ENCODE data around the gene RPL3. TPM values are rescaled to one million over a fixed set of nuclear protein-coding genes. Genes with fewer than 3 reads are reported as not detected.
A peak's percentile ranks its signal among the peaks of the same experiment; 100 is the strongest.

The RPL3 gene
- total RNA-seq, 2 experiments from 2014 or later, result 3,952 to 3,974 TPM

DNA sequence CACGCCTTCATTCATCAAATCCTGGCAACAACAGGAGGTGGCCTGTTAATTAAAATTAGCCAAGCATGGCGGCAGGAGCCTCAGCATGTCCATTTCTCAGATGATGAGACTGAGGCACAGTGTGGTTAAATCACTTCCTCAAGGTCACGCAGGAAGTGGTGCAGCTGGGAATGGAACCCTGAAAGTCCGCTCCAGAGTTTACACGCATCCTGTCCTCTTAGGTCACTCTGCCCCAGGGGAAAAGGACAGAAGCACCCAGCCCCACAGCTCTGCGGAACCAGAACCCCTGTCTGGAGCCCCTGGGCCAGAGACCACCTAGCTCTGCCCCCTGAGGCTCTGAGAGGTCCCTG is 19.6 kb downstream of the RPL3 start:
- Histone ChIP-seq H3K27ac (ENCODE audit: low read depth in 1 of 2, low read length in 2 of 2) (no peak overlapping the region), H3K27me3 (ENCODE audit: control insufficient read depth in 1 of 2, insufficient read depth in 2 of 2, low read length in 2 of 2) (peaks cover 7 to 10% of the 10 kb centered on the region in 2 experiments), H3K36me3 (ENCODE audit: insufficient read depth, low read length) (no peaks in the 10 kb centered on the region), H3K9me3 (ENCODE audit: control insufficient read depth in 1 of 2, insufficient read depth in 1 of 2, low read length in 2 of 2) (no peaks in the 10 kb centered on the region), H3K4me3 (ENCODE audit: low read length) (no peak overlapping the region), H3K4me1 (ENCODE audit: insufficient read depth, low read length) (peaks cover 17% of the 10 kb centered on the region)
- Mint-ChIP-seq H3K4me3 (no peak overlapping the region), H3K27ac (no peak overlapping the region), H3K9me3 (no peaks in the 10 kb centered on the region), H3K36me3 (ENCODE audit: low read depth) (no peaks in the 10 kb centered on the region), H3K27me3 (peaks cover 37% of the 10 kb centered on the region), H3K4me1 (ENCODE audit: low read depth) (no peaks in the 10 kb centered on the region)
- CTCF ChIA-PET, result no interaction called here
- TF ChIP-seq, protein P1, sequence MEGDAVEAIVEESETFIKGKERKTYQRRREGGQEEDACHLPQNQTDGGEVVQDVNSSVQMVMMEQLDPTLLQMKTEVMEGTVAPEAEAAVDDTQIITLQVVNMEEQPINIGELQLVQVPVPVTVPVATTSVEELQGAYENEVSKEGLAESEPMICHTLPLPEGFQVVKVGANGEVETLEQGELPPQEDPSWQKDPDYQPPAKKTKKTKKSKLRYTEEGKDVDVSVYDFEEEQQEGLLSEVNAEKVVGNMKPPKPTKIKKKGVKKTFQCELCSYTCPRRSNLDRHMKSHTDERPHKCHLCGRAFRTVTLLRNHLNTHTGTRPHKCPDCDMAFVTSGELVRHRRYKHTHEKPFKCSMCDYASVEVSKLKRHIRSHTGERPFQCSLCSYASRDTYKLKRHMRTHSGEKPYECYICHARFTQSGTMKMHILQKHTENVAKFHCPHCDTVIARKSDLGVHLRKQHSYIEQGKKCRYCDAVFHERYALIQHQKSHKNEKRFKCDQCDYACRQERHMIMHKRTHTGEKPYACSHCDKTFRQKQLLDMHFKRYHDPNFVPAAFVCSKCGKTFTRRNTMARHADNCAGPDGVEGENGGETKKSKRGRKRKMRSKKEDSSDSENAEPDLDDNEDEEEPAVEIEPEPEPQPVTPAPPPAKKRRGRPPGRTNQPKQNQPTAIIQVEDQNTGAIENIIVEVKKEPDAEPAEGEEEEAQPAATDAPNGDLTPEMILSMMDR (IDR thresholded peaks at IDR 0.05), result no peak
- no peak for ATAC-seq (ENCODE audit: poor library complexity)
- peak in 1 of 14 experiments; percentile 57 for DNase-seq
- POLR2A ChIA-PET, result interaction anchor here (1.2 kb wide), 1 partner anchor 16 kb away, joined by 4 read pairs; no protein-coding TSS in a partner anchor
- intact Hi-C loops (cut with DNase I, micrococcal nuclease), result no loop called here

DNA sequence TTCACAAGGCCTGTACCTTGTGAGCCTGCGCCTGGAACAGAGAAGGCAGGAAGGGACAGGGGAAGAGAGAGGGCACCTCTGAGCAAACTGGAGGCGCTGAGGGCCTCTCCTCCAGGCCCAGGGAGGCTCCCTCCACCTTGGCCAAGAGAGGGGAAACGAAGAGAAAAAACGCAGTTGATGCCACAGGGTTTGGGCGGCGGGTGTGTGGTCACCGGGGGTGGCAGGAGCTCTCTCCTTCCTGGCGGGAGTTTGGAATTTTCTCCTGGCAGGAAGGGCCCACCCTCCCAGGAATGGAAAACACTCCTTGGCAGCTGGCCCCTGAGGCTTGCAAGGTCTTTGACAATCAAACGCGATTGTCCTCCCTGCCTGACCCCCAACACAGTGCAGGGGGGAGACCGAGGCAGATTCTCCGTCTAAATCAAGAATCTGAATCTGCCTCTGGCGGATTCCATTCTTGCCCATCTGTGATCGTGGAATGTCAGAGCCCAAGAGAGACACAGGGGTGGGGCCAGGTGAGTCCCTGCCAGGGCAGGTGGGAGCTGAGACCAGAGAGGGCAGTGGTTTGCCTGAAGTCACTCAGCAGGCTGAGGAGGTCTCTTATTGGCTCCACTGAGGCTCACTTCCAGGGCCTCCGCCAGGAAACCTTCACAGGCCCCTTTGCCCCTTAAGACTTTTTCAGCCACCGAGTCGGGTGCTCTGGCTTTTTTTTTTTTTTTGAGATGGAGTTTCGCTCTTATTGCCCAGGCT is 21.0 kb downstream of the RPL3 start:
- Histone ChIP-seq H3K27ac (ENCODE audit: low read depth in 1 of 2, low read length in 2 of 2) (no peak overlapping the region), H3K36me3 (ENCODE audit: insufficient read depth, low read length) (no peaks in the 10 kb centered on the region), H3K4me3 (ENCODE audit: low read length) (no peak overlapping the region), H3K9me3 (ENCODE audit: control insufficient read depth in 1 of 2, insufficient read depth in 1 of 2, low read length in 2 of 2) (no peaks in the 10 kb centered on the region), H3K27me3 (ENCODE audit: control insufficient read depth in 1 of 2, insufficient read depth in 2 of 2, low read length in 2 of 2) (peaks cover 7 to 10% of the 10 kb centered on the region in 2 experiments), H3K4me1 (ENCODE audit: insufficient read depth, low read length) (peaks cover 17% of the 10 kb centered on the region)
- DNase-seq, result no peak
- H3K36me3 Mint-ChIP-seq (ENCODE audit: low read depth), result no peaks in the 10 kb centered on the region
- no peak for ATAC-seq (ENCODE audit: poor library complexity)
- intact Hi-C loops (cut with DNase I, micrococcal nuclease), result no loop called here
- no peak overlapping the region for H3K27ac Mint-ChIP-seq
- ChIA-PET POLR2A (no interaction called here), CTCF (interaction anchor here (0.7 kb wide), 2 partner anchors 65 to 439 kb away, joined by 3 read pairs; no protein-coding TSS in a partner anchor)
- no peaks in the 10 kb centered on the region for H3K9me3 Mint-ChIP-seq
- TF ChIP-seq, protein P1 (IDR thresholded peaks at IDR 0.05), result no peak
- no peaks in the 10 kb centered on the region for H3K4me1 Mint-ChIP-seq (ENCODE audit: low read depth)
- H3K27me3 Mint-ChIP-seq, result peaks cover 37% of the 10 kb centered on the region
- H3K4me3 Mint-ChIP-seq, result no peak overlapping the region

DNA sequence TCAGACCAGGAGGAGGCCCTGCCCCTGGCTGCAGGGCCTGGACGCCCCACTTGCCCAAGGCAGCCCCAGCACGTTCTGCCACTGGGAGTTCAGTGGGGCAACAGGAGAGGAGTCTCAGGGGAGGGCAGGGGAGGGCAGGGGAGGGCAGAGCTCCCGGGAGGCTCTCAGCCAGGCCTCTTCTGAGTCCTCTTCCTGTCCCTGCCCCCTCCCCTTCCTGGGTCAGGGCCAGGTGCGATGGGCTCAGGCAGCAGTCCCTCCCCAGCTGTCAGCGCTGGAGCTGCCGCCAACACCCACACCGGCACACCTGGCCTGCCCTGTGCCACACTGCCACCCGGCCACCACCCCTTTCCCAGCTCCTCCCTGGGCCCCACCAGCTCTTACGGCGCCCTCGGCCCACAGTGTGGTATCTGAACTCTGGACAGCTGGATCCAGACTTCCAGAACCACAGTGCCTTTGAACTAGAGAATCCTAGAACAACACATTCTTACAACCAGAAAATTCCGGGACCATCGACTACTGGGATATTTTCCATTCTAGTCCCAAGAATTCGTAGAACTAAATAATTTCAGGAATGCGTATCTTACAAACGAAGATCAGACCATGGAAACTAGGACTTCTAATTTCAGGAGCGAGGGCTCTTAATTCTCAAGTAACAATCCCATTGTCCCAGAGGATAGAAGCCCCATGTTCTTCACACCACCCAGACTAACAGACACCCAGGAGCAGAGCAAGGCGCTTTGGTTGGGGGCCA is 21.8 kb downstream of the RPL3 start:
- H3K9me3 ChIP-seq (ENCODE audit: control insufficient read depth in 1 of 2, insufficient read depth in 1 of 2, low read length in 2 of 2), result no peaks in the 10 kb centered on the region
- H3K4me3 ChIP-seq (ENCODE audit: low read length), result no peak overlapping the region
- Mint-ChIP-seq H3K36me3 (ENCODE audit: low read depth) (no peaks in the 10 kb centered on the region), H3K27me3 (peaks cover 37% of the 10 kb centered on the region), H3K9me3 (no peaks in the 10 kb centered on the region), H3K4me1 (ENCODE audit: low read depth) (no peaks in the 10 kb centered on the region), H3K4me3 (no peak overlapping the region), H3K27ac (no peak overlapping the region)
- peaks cover 7 to 10% of the 10 kb centered on the region in 2 experiments for H3K27me3 ChIP-seq (ENCODE audit: control insufficient read depth in 1 of 2, insufficient read depth in 2 of 2, low read length in 2 of 2)
- TF ChIP-seq, protein P1 (IDR thresholded peaks at IDR 0.05), result no peak
- ChIA-PET CTCF (interaction anchor here (0.7 kb wide), 1 partner anchor 9 kb away, joined by 3 read pairs; no protein-coding TSS in a partner anchor), POLR2A (no interaction called here)
- intact Hi-C loops (cut with DNase I, micrococcal nuclease), result no loop called here
- peaks cover 17% of the 10 kb centered on the region for H3K4me1 ChIP-seq (ENCODE audit: insufficient read depth, low read length)
- no peak overlapping the region for H3K27ac ChIP-seq (ENCODE audit: low read depth in 1 of 2, low read length in 2 of 2)
- ATAC-seq (ENCODE audit: poor library complexity) (no peak), DNase-seq (no peak)
- no peaks in the 10 kb centered on the region for H3K36me3 ChIP-seq (ENCODE audit: insufficient read depth, low read length)

Data from CD4-positive, alpha-beta T cell (primary cell).